HepG2 (cell line): Measurements from ENCODE around the gene BIRC7. TPM values are rescaled to one million over a fixed set of nuclear protein-coding genes. Genes with fewer than 3 reads are reported as not detected.

Source experiments
- AGO2 ChIP-seq: fragments of 200-400 bp; formaldehyde crosslinking; optimal IDR thresholded peaks from 2 replicates; pipeline ENCODE3; 2017; ENCODE audit warnings: mild to moderate bottlenecking, low read depth, low read length, moderate library complexity
- ATF4 ChIP-seq, 2 experiments: fragments of 450-650 bp in 1 of 2; sonication (generic) in 1 of 2; formaldehyde crosslinking; IDR thresholded peaks; 2 replicates each; pipeline versions ENCODE4 v1.5.0 to v1.8.0; 2020 to 2022; ENCODE audit warnings: mild to moderate bottlenecking in 1 of 2, missing genetic modification reagents in 1 of 2
- ATF6 ChIP-seq: sonication (generic); formaldehyde crosslinking; conservative IDR thresholded peaks from 2 replicates; pipeline ENCODE4 v1.4.0; 2020; ENCODE audit warnings: missing genetic modification reagents
- DZIP1 ChIP-seq: sonication (generic); formaldehyde crosslinking; IDR thresholded peaks from 2 replicates; pipeline ENCODE4 v1.5.0; 2020; ENCODE audit warnings: mild to moderate bottlenecking, missing genetic modification reagents
- HNRNPL ChIP-seq: fragments of 200-400 bp; formaldehyde crosslinking; IDR thresholded peaks from 2 replicates; pipeline ENCODE4 v1.6.1; 2017; ENCODE audit warnings: mild to moderate bottlenecking, low read depth, low read length
- KDM5B ChIP-seq: sonication (generic); formaldehyde crosslinking; IDR thresholded peaks from 2 replicates; pipeline ENCODE4 v1.4.0; 2020; ENCODE audit warnings: missing genetic modification reagents, mild to moderate bottlenecking, borderline replicate concordance
- MXD1 ChIP-seq: sonication (generic); formaldehyde crosslinking; IDR thresholded peaks from 2 replicates; pipeline ENCODE4 v1.4.0; 2020; ENCODE audit warnings: mild to moderate bottlenecking, missing genetic modification reagents
- NCOR1 ChIP-seq: fragments of 200-600 bp; sonication (generic); IDR thresholded peaks from 2 replicates; pipeline ENCODE4 v1.7.0; 2017; ENCODE audit warnings: antibody characterized with exemption, low read length, borderline replicate concordance
- NFKBIZ ChIP-seq: IDR thresholded peaks from 2 replicates; pipeline ENCODE4 v1.6.1; 2018; ENCODE audit warnings: missing genetic modification reagents, missing compliant biosample characterization
- RBM22 ChIP-seq: fragments of 200-400 bp; formaldehyde crosslinking; optimal IDR thresholded peaks from 2 replicates; pipeline ENCODE3; 2017; ENCODE audit warnings: mild to moderate bottlenecking, low read length, moderate library complexity
- TOPORS ChIP-seq: sonication (generic); formaldehyde crosslinking; IDR thresholded peaks from 2 replicates; pipeline ENCODE4 v1.8.0; 2023; ENCODE audit warnings: mild to moderate bottlenecking, missing genetic modification reagents
- YEATS4 ChIP-seq: sonication (generic); formaldehyde crosslinking; IDR thresholded peaks from 2 replicates; pipeline ENCODE4 v1.4.0; 2020; ENCODE audit warnings: missing genetic modification reagents, borderline replicate concordance
- ZBTB8A ChIP-seq: sonication (generic); formaldehyde crosslinking; IDR thresholded peaks from 2 replicates; pipeline ENCODE4 v1.4.0; 2020; ENCODE audit warnings: mild to moderate bottlenecking, low read depth, missing genetic modification reagents, borderline replicate concordance
- ZC3H4 ChIP-seq: sonication (generic); formaldehyde crosslinking; IDR thresholded peaks from 2 replicates; pipeline ENCODE4 v1.4.0; 2020; ENCODE audit warnings: missing genetic modification reagents, borderline replicate concordance
- ZMYM3 ChIP-seq: sonication (generic); formaldehyde crosslinking; IDR thresholded peaks from 2 replicates; pipeline ENCODE4 v1.5.1; 2020; ENCODE audit warnings: mild to moderate bottlenecking, missing genetic modification reagents
- ZNF589 ChIP-seq: sonication (generic); formaldehyde crosslinking; conservative IDR thresholded peaks from 2 replicates; pipeline ENCODE4 v1.8.0; 2022; ENCODE audit warnings: mild to moderate bottlenecking, moderate library complexity, missing genetic modification reagents
- ZNF609 ChIP-seq: sonication (generic); formaldehyde crosslinking; IDR thresholded peaks from 2 replicates; pipeline ENCODE4 v1.4.0; 2020; ENCODE audit warnings: mild to moderate bottlenecking, missing genetic modification reagents, borderline replicate concordance
- ZNF891 ChIP-seq: sonication (generic); formaldehyde crosslinking; IDR thresholded peaks from 2 replicates; pipeline ENCODE4 v1.5.0; 2020; ENCODE audit warnings: mild to moderate bottlenecking, missing genetic modification reagents
- polyA plus RNA-seq, 8 experiments: library from polyadenylated mRNA; depleted of rRNA in 3 of 8; stranded (reverse) in 7 of 8; unstranded in 1 of 8; fragments of >200 nt; fragmentation: Illumina TruSeq in 4 of 8; extraction: Trizol in 4 of 8; gene quantifications; 2 replicates each; pipeline versions ENCODE4 v1.2.1 to v1.2.3, GENCODE V29; 2011 to 2016; ENCODE audit warnings: low read depth in 4 of 8, missing spikeins in 1 of 8, mixed read lengths in 1 of 8; ENCODE audit not compliant: insufficient read depth in 1 of 8
- total RNA-seq, 5 experiments: library from RNA; depleted of rRNA; stranded (reverse); fragments of >200 nt; fragmentation: Illumina TruSeq; extraction: Trizol; gene quantifications; 2 replicates each; pipeline ENCODE4 v1.2.3, GENCODE V29; 2016; ENCODE audit warnings: low read depth in 1 of 5

Gene BIRC7
- total and polyA plus RNA-seq, 2 of the 13 experiments (the other 11 are each of a cell fraction or from before 2014, with no cell fraction given): 0.27 to 5.1 TPM

GRCh38 chr20:63288581-63289251 is 53.0 kb downstream of the BIRC7 start (continued):
- TF ChIP-seq YEATS4 (CRISPR knock-in tag): no peak
- peak; percentile 22 for TF ChIP-seq RBM22
- TF ChIP-seq ZNF609 (CRISPR knock-in tag): no peak
- no peak for TF ChIP-seq ATF4 (CRISPR knock-in tag; IDR thresholded peaks at IDR 0.05)
- no peak for TF ChIP-seq NFKBIZ (CRISPR knock-in tag)
- TF ChIP-seq TOPORS (CRISPR knock-in tag): no peak
- peak; percentile 81 for TF ChIP-seq AGO2
- TF ChIP-seq ZMYM3: no peak
- TF ChIP-seq ZNF891 (CRISPR knock-in tag): peak; percentile 32; the same call in 1 of the 2 replicates
- TF ChIP-seq MXD1 (CRISPR knock-in tag): no peak
- TF ChIP-seq ZNF589 (CRISPR knock-in tag): 0 out of 2 replicates have a peak, but pooled peaks have one; percentile 30
- no peak for TF ChIP-seq ATF6
- no peak for TF ChIP-seq KDM5B (CRISPR knock-in tag)
- peak; percentile 60; the same call in 1 of the 2 replicates for TF ChIP-seq DZIP1 (CRISPR knock-in tag)
- no peak for TF ChIP-seq ZBTB8A (CRISPR knock-in tag)
- TF ChIP-seq HNRNPL: 0 out of 2 replicates have a peak, but pooled peaks have one; percentile 65
- TF ChIP-seq NCOR1: no peak
- no peak for TF ChIP-seq ZC3H4 (CRISPR knock-in tag)
